WTC11 (cell line): ENCODE measurements around the gene RNF4. TPM values are rescaled to one million over a fixed set of nuclear protein-coding genes. Genes with fewer than 3 reads are reported as not detected.

Experiments used
- ATAC-seq: fragments of 200-7000 bp; cut with Tn5 transposase; 2 replicates; pipeline ENCODE4 v1.10.0; 2021; ENCODE audit warnings: mild to moderate bottlenecking, moderate library complexity
- CTCF ChIA-PET: fragments of 300-600 bp; sonication (Branson Sonifier 250); formaldehyde crosslinking; loops from one replicate; lab custom pipeline; 2021; ENCODE audit warnings: antibody characterized with exemption; lab: Charles Lee
- POLR2A ChIA-PET: fragments of 350-600 bp; sonication (Branson Sonifier 250); formaldehyde crosslinking; loops from one replicate; lab custom pipeline; 2021; ENCODE audit warnings: antibody characterized with exemption; lab: Charles Lee
- DNase-seq: peaks from one replicate; pipeline ENCODE4 v3.0.0; 2021; ENCODE audit warnings: low spot score
- H3K27ac Mint-ChIP-seq: 2 replicates; pipeline ENCODE4 v1.8.0; 2021; ENCODE audit warnings: mixed read lengths
- H3K27me3 Mint-ChIP-seq: 2 replicates; pipeline ENCODE4 v1.8.0; 2021; ENCODE audit warnings: low read depth, mild to moderate bottlenecking, moderate library complexity, mixed read lengths
- H3K36me3 Mint-ChIP-seq: 2 replicates; pipeline ENCODE4 v1.8.0; 2021; ENCODE audit warnings: mixed read lengths
- H3K4me1 Mint-ChIP-seq: 2 replicates; pipeline ENCODE4 v1.8.0; 2022; ENCODE audit warnings: mixed read lengths
- H3K4me3 Mint-ChIP-seq: 2 replicates; pipeline ENCODE4 v1.8.0; 2021; ENCODE audit warnings: mild to moderate bottlenecking, moderate library complexity, mixed read lengths
- H3K9me3 Mint-ChIP-seq: 2 replicates; pipeline ENCODE4 v1.8.0; 2021; ENCODE audit warnings: mixed read lengths
- ARID4B ChIP-seq: sonication (generic); formaldehyde crosslinking; IDR thresholded peaks from 2 replicates; pipeline ENCODE4 v1.8.0; 2023; ENCODE audit warnings: missing genetic modification reagents, mild to moderate bottlenecking, borderline replicate concordance
- ATF6 ChIP-seq: sonication (generic); formaldehyde crosslinking; IDR thresholded peaks from 2 replicates; pipeline ENCODE4 v1.8.1; 2023; ENCODE audit warnings: mild to moderate bottlenecking, missing genetic modification reagents
- CDX4 ChIP-seq: fragments of 250-450 bp; sonication (Bioruptor Pico); IDR thresholded peaks from 2 replicates; pipeline ENCODE4 v1.9.0; 2021; ENCODE audit warnings: moderate library complexity, mild to moderate bottlenecking, inconsistent platforms, borderline replicate concordance
- E2F5 ChIP-seq: sonication (generic); formaldehyde crosslinking; IDR thresholded peaks from 2 replicates; pipeline ENCODE4 v1.8.1; 2022; ENCODE audit warnings: mild to moderate bottlenecking, moderate library complexity, missing genetic modification reagents
- ESRRA ChIP-seq: sonication (generic); formaldehyde crosslinking; IDR thresholded peaks from 2 replicates; pipeline ENCODE4 v1.8.1; 2022; ENCODE audit warnings: mild to moderate bottlenecking, missing genetic modification reagents, borderline replicate concordance
- FOXP1 ChIP-seq: sonication (generic); formaldehyde crosslinking; IDR thresholded peaks from 2 replicates; pipeline ENCODE4 v1.8.0; 2022; ENCODE audit warnings: missing genetic modification reagents, mild to moderate bottlenecking, moderate library complexity, borderline replicate concordance
- HMGA2 ChIP-seq: fragments of 250-450 bp; sonication (Bioruptor Pico); IDR thresholded peaks from 2 replicates; pipeline ENCODE4 v1.4.0; 2021; ENCODE audit warnings: mild to moderate bottlenecking, moderate library complexity
- IRF1 ChIP-seq: sonication (generic); formaldehyde crosslinking; IDR thresholded peaks from 2 replicates; pipeline ENCODE4 v1.8.0; 2023; ENCODE audit warnings: missing genetic modification reagents
- MAX ChIP-seq: sonication (generic); formaldehyde crosslinking; IDR thresholded peaks from 2 replicates; pipeline ENCODE4 v1.8.0; 2022; ENCODE audit warnings: mild to moderate bottlenecking, missing genetic modification reagents
- MLX ChIP-seq: sonication (generic); formaldehyde crosslinking; IDR thresholded peaks from 2 replicates; pipeline ENCODE4 v1.8.1; 2023; ENCODE audit warnings: mild to moderate bottlenecking, missing genetic modification reagents, moderate library complexity
- NFATC4 ChIP-seq: fragments of 250-450 bp; sonication (Bioruptor Pico); IDR thresholded peaks from 2 replicates; pipeline ENCODE4 v1.9.0; 2021; ENCODE audit warnings: mild to moderate bottlenecking
- PREB ChIP-seq: sonication (generic); formaldehyde crosslinking; IDR thresholded peaks from 2 replicates; pipeline ENCODE4 v1.8.1; 2022; ENCODE audit warnings: mild to moderate bottlenecking, missing genetic modification reagents, moderate library complexity, borderline replicate concordance
- TEAD1 ChIP-seq: sonication (generic); formaldehyde crosslinking; IDR thresholded peaks from 2 replicates; pipeline ENCODE4 v1.8.0; 2022; ENCODE audit warnings: mild to moderate bottlenecking, missing genetic modification reagents
- ZNF281 ChIP-seq: sonication (generic); formaldehyde crosslinking; IDR thresholded peaks from 2 replicates; pipeline ENCODE4 v1.8.0; 2023; ENCODE audit warnings: mild to moderate bottlenecking, missing genetic modification reagents
- ZNF512 ChIP-seq: sonication (generic); formaldehyde crosslinking; IDR thresholded peaks from 2 replicates; pipeline ENCODE4 v1.8.1; 2022; ENCODE audit warnings: missing genetic modification reagents, borderline replicate concordance
- total RNA-seq: library from RNA; stranded (reverse); gene quantifications from 3 replicates; pipeline ENCODE4 v1.2.3, GENCODE V29; 2021

Gene RNF4
- total RNA-seq, 1 experiment from 2014 or later, result 87.3 TPM

GRCh38 chr4:2462218-2462991 is 6.5 kb upstream of the RNF4 start:
- POLR2A ChIA-PET, result no interaction called here
- CTCF ChIA-PET, result interaction anchor here (0.5 to 2.6 kb wide), 13 partner anchors 21 to 551 kb away, joined by 3 to 15 read pairs (median 3); partner anchors contain the start of genes CFAP99 and ZFYVE28
- no peak overlapping the region for H3K27ac Mint-ChIP-seq
- ATAC-seq (peak; percentile 83), DNase-seq (peak; percentile 72)
- H3K36me3 Mint-ChIP-seq, result no peaks in the 10 kb centered on the region
- no peaks in the 10 kb centered on the region for H3K9me3 Mint-ChIP-seq
- H3K4me3 Mint-ChIP-seq, result peak overlapping the region; percentile 75
- peaks cover 18% of the 10 kb centered on the region for H3K4me1 Mint-ChIP-seq
- peaks cover 37% of the 10 kb centered on the region for H3K27me3 Mint-ChIP-seq
- peak; percentile 76 for TF ChIP-seq ARID4B (CRISPR knock-in tag)
- TF ChIP-seq HMGA2, result no peak
- peak; percentile 77; the same call in 1 of the 2 replicates for TF ChIP-seq ESRRA (CRISPR knock-in tag)
- peak; percentile 62; the same call in 1 of the 2 replicates for TF ChIP-seq TEAD1 (CRISPR knock-in tag)
- no peak for TF ChIP-seq CDX4
- peak; percentile 79; the same call in 1 of the 2 replicates for TF ChIP-seq MAX (CRISPR knock-in tag)
- no peak for TF ChIP-seq MLX (CRISPR knock-in tag)
- TF ChIP-seq PREB (CRISPR knock-in tag), result no peak
- TF ChIP-seq E2F5, result no peak
- TF ChIP-seq IRF1 (CRISPR knock-in tag), result peak; percentile 88
- TF ChIP-seq NFATC4, result no peak; the same call in 1 of the 2 replicates
- no peak for TF ChIP-seq ATF6 (CRISPR knock-in tag)
- TF ChIP-seq FOXP1, result peak; percentile 93
- no peak for TF ChIP-seq ZNF512 (CRISPR knock-in tag)
- TF ChIP-seq ZNF281 (CRISPR knock-in tag), result no peak
